ENCODE measurements around the gene CASP7. TPM values are rescaled to one million over a fixed set of nuclear protein-coding genes. Genes with fewer than 3 reads are reported as not detected.

The CASP7 gene
- total RNA-seq, 2 donors from 2014 or later: 76.9 to 139 TPM

GRCh38 chr10:113706623-113707022, 26.9 kb downstream of the CASP7 start:
- Histone ChIP-seq H3K9ac (ENCODE audit: low read depth in 2 of 2, low read length in 2 of 2) (no peak overlapping the region), H3K4me1 (no peaks in the 10 kb centered on the region), H3K9me3 (no peaks in the 10 kb centered on the region), H3K36me3 (no peaks in the 10 kb centered on the region), H3K27ac (no peak overlapping the region), H3K4me3 (no peak overlapping the region), H3K27me3 (no peaks in the 10 kb centered on the region)
- DNase-seq: no peak
- TF ChIP-seq CTCF (IDR thresholded peaks at IDR 0.05): no peak
- intact Hi-C loops (cut with DNase I): loop anchor here (10.0 kb wide), 2 partner anchors 88 to 148 kb away; partner anchors contain the start of genes DCLRE1A and NHLRC2

- DNase-seq: no peak
- intact Hi-C loops (cut with DNase I): loop anchor here (10.0 kb wide), 2 partner anchors 86 to 146 kb away; partner anchors contain the start of genes DCLRE1A and NHLRC2
- Histone ChIP-seq H3K27ac (no peak overlapping the region), H3K9me3 (no peaks in the 10 kb centered on the region), H3K27me3 (no peaks in the 10 kb centered on the region), H3K9ac (ENCODE audit: low read depth in 2 of 2, low read length in 2 of 2) (no peak overlapping the region), H3K4me1 (no peaks in the 10 kb centered on the region), H3K36me3 (no peaks in the 10 kb centered on the region), H3K4me3 (no peak overlapping the region)
- no peak for TF ChIP-seq CTCF (IDR thresholded peaks at IDR 0.05)
Measured at GRCh38 chr10:113708640-113709039, 28.9 kb downstream of the CASP7 start.

GRCh38 chr10:113709221-113709838, 29.6 kb downstream of the CASP7 start:
- H3K36me3 ChIP-seq: no peaks in the 10 kb centered on the region
- no peak overlapping the region for H3K27ac ChIP-seq
- no peaks in the 10 kb centered on the region for H3K9me3 ChIP-seq
- intact Hi-C loops (cut with DNase I): loop anchor here (10.0 kb wide), 2 partner anchors 85 to 145 kb away; partner anchors contain the start of genes DCLRE1A and NHLRC2
- H3K4me3 ChIP-seq: no peak overlapping the region
- H3K4me1 ChIP-seq: no peaks in the 10 kb centered on the region
- no peak overlapping the region for H3K9ac ChIP-seq (ENCODE audit: low read depth in 2 of 2, low read length in 2 of 2)
- DNase-seq: no peak
- no peaks in the 10 kb centered on the region for H3K27me3 ChIP-seq
- no peak for TF ChIP-seq CTCF (IDR thresholded peaks at IDR 0.05)

- Histone ChIP-seq H3K4me3 (no peak overlapping the region), H3K4me1 (no peaks in the 10 kb centered on the region), H3K9me3 (no peaks in the 10 kb centered on the region), H3K27ac (no peak overlapping the region), H3K27me3 (no peaks in the 10 kb centered on the region), H3K36me3 (no peaks in the 10 kb centered on the region), H3K9ac (ENCODE audit: low read depth in 2 of 2, low read length in 2 of 2) (no peak overlapping the region)
- no peak for TF ChIP-seq CTCF (IDR thresholded peaks at IDR 0.05)
- DNase-seq: no peak
- intact Hi-C loops (cut with DNase I): no loop called here
Measured at GRCh38 chr10:113711142-113711541, 31.4 kb downstream of the CASP7 start.

- no peak for DNase-seq
- no peak for TF ChIP-seq CTCF (IDR thresholded peaks at IDR 0.05)
- intact Hi-C loops (cut with DNase I): no loop called here
- H3K9me3 ChIP-seq: no peaks in the 10 kb centered on the region
- H3K36me3 ChIP-seq: no peaks in the 10 kb centered on the region
- H3K4me3 ChIP-seq: no peak overlapping the region
- no peak overlapping the region for H3K9ac ChIP-seq (ENCODE audit: low read depth in 2 of 2, low read length in 2 of 2)
- H3K4me1 ChIP-seq: no peaks in the 10 kb centered on the region
- no peaks in the 10 kb centered on the region for H3K27me3 ChIP-seq
- H3K27ac ChIP-seq: no peak overlapping the region
Measured at GRCh38 chr10:113712024-113712423, 32.3 kb downstream of the CASP7 start.

Measured in colonic mucosa (tissue), 4 donors.